ENCODE measurements around the gene PCARE. TPM values are rescaled to one million over a fixed set of nuclear protein-coding genes. Genes with fewer than 3 reads are reported as not detected.

Gene PCARE
- total RNA-seq, 2 donors from 2014 or later, result 0.09 TPM; not detected in 1

DNA sequence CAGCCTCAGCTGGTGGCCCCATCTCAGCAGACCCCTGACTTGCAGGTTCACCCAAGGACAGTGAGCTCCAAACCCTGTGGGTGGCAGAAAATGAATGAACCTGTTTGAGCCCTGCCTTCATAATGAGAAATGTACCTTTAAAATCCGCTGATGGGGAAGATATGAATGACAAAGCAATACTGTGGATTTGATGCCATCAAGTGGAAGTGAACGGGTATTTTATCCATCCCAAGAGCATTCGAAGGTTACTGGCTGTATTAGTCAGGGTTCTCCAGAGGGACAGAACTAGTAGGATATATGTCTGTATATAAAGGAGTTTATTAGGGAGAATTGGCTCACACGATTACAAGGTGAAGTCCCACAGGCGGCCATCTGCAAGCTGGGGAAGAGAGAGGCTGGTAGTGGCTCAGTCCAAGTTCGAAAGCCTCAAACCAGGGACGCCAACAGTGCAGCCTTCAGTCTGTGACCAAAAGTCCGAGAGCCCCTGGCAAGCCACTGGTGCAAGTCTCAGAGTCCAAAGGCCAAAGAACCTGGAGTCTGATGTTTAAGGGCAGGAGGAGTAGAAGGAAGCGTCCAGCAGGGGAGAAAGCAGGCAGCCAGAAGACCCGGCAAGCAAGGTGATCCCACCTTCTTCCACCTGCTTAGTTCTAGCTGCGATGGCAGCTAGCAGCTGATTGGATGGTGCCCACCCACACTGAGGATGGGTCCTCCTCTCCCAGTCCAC, 61.1 kb downstream of the PCARE start:
- Mint-ChIP-seq H3K9me3 (no peaks in the 10 kb centered on the region), H3K27ac (no peak overlapping the region), H3K36me3 (ENCODE audit: low read depth) (no peaks in the 10 kb centered on the region), H3K4me3 (no peak overlapping the region), H3K27me3 (ENCODE audit: insufficient read depth) (peaks cover 4% of the 10 kb centered on the region), H3K4me1 (peaks cover 48% of the 10 kb centered on the region)
- H3K4me3 ChIP-seq (ENCODE audit: low read length), result no peak overlapping the region
- H3K4me1 ChIP-seq (ENCODE audit: control insufficient read depth, insufficient read depth, low read length), result peaks cover 17% of the 10 kb centered on the region
- DNase-seq, result no peak
- WGBS, 2 experiments (ENCODE audit: insufficient coverage in 1 of 2, insufficient read length in 1 of 2), result 94% methylated on average over 7 to 11 of the region's 11 CpGs
- H3K27ac ChIP-seq (ENCODE audit: low read depth, low read length), result no peak overlapping the region
- no peaks in the 10 kb centered on the region for H3K9me3 ChIP-seq (ENCODE audit: control insufficient read depth, low read length)
- H3K9ac ChIP-seq (ENCODE audit: extremely low read depth, low read length, poor library complexity, severe bottlenecking), result no peak overlapping the region
- H3K36me3 ChIP-seq (ENCODE audit: control insufficient read depth, insufficient read depth, low read length), result no peaks in the 10 kb centered on the region
- no peaks in the 10 kb centered on the region for H3K27me3 ChIP-seq (ENCODE audit: control insufficient read depth, insufficient read depth, low read length, poor library complexity, severe bottlenecking)
- TF ChIP-seq, protein P1, sequence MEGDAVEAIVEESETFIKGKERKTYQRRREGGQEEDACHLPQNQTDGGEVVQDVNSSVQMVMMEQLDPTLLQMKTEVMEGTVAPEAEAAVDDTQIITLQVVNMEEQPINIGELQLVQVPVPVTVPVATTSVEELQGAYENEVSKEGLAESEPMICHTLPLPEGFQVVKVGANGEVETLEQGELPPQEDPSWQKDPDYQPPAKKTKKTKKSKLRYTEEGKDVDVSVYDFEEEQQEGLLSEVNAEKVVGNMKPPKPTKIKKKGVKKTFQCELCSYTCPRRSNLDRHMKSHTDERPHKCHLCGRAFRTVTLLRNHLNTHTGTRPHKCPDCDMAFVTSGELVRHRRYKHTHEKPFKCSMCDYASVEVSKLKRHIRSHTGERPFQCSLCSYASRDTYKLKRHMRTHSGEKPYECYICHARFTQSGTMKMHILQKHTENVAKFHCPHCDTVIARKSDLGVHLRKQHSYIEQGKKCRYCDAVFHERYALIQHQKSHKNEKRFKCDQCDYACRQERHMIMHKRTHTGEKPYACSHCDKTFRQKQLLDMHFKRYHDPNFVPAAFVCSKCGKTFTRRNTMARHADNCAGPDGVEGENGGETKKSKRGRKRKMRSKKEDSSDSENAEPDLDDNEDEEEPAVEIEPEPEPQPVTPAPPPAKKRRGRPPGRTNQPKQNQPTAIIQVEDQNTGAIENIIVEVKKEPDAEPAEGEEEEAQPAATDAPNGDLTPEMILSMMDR (conservative IDR thresholded peaks at IDR 0.05), result no peak

DNA sequence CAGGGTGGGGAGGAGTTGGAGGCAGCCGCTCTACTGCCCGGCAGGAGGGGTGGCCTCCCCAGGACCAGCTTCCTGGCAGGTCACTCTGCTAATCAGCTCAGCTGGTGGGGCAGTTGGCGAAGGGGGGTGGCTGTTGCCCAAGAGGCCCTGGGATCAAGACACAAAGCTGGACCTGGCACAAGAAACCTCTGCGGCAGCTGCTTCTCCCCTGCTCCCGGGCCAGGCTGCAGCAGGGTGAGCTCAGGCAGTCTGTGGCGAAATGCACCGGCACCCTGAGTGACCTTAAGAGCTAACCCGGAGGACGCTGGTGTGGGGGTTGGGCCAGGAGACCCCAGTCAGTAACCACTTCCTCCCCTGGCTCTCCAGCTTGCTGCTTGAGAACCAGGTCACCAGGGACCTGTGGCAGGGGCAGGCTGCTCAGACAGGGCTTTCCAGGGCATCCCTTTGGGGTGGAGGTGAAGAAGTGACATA, 62.1 kb downstream of the PCARE start:
- Mint-ChIP-seq H3K4me3 (no peak overlapping the region), H3K4me1 (peaks cover 48% of the 10 kb centered on the region), H3K27ac (no peak overlapping the region), H3K27me3 (ENCODE audit: insufficient read depth) (peaks cover 4% of the 10 kb centered on the region), H3K9me3 (no peaks in the 10 kb centered on the region), H3K36me3 (ENCODE audit: low read depth) (no peaks in the 10 kb centered on the region)
- Histone ChIP-seq H3K9me3 (ENCODE audit: control insufficient read depth, low read length) (no peaks in the 10 kb centered on the region), H3K4me1 (ENCODE audit: control insufficient read depth, insufficient read depth, low read length) (peaks cover 17% of the 10 kb centered on the region), H3K36me3 (ENCODE audit: control insufficient read depth, insufficient read depth, low read length) (no peaks in the 10 kb centered on the region), H3K4me3 (ENCODE audit: low read length) (no peak overlapping the region), H3K27me3 (ENCODE audit: control insufficient read depth, insufficient read depth, low read length, poor library complexity, severe bottlenecking) (no peaks in the 10 kb centered on the region), H3K9ac (ENCODE audit: extremely low read depth, low read length, poor library complexity, severe bottlenecking) (no peak overlapping the region), H3K27ac (ENCODE audit: low read depth, low read length) (no peak overlapping the region)
- TF ChIP-seq, protein P1 (conservative IDR thresholded peaks at IDR 0.05), result no peak
- 83 to 88% methylated on average over 8 to 9 of the region's 9 CpGs for WGBS, 2 experiments (ENCODE audit: insufficient coverage in 1 of 2, insufficient read length in 1 of 2)
- DNase-seq, result no peak

Other genes starting within 250 kb of the PCARE start
- gene TRMT61B, start 204.2 kb downstream of the PCARE start, total RNA-seq, result 10 to 100 TPM; 19.9 to 22.4 TPM
- gene WDR43, start 179.9 kb downstream of the PCARE start, total RNA-seq, result 10 to 100 TPM; 64.3 to 77.7 TPM
- 1 to 10 TPM in 1 of 2 donors, under 1 TPM in 1; 0.86 to 4.2 TPM for gene TOGARAM2, start 93.2 kb downstream of the PCARE start, total RNA-seq
- gene CLIP4, start 40.9 kb upstream of the PCARE start, total RNA-seq, result 10 to 100 TPM in 1 of 2 donors, 1 to 10 TPM in 1; 8.0 to 10.9 TPM

Data from endodermal cell (in vitro differentiated cells).